H9 (cell line): ENCODE measurements around the gene SLC6A3. TPM values are rescaled to one million over a fixed set of nuclear protein-coding genes. Genes with fewer than 3 reads are reported as not detected.

Experiments
- DNase-seq: peaks from one replicate; pipeline ENCODE4 v3.0.0-alpha.2; 2017
- H2AFZ ChIP-seq: one replicate; pipeline ENCODE4 v1.6.1; 2013; ENCODE audit warnings: mild to moderate bottlenecking, low read length, control low read depth, moderate library complexity
- H2AK5ac ChIP-seq: 2 replicates; pipeline ENCODE4 v1.6.1; 2013; ENCODE audit warnings: low read length, control low read depth, mixed read lengths; ENCODE audit not compliant: insufficient read length
- H2BK120ac ChIP-seq: one replicate; pipeline ENCODE4 v1.6.1; 2013; ENCODE audit warnings: low read depth, mild to moderate bottlenecking, low read length, control low read depth, inconsistent platforms; ENCODE audit not compliant: poor library complexity, severe bottlenecking
- H2BK12ac ChIP-seq: 2 replicates; pipeline ENCODE4 v1.6.1; 2013; ENCODE audit warnings: low read length, control low read depth, mixed read lengths, low read depth; ENCODE audit not compliant: insufficient read length
- H2BK15ac ChIP-seq: 2 replicates; pipeline ENCODE4 v1.6.1; 2013; ENCODE audit warnings: low read depth, low read length, control low read depth
- H2BK20ac ChIP-seq: one replicate; pipeline ENCODE4 v1.6.1; 2013; ENCODE audit warnings: low read depth, mild to moderate bottlenecking, low read length, control low read depth, inconsistent platforms; ENCODE audit not compliant: poor library complexity, severe bottlenecking
- H2BK5ac ChIP-seq: 2 replicates; pipeline ENCODE4 v1.6.1; 2013; ENCODE audit warnings: low read length, control low read depth, mixed read lengths; ENCODE audit not compliant: insufficient read length
- H3K14ac ChIP-seq: 2 replicates; pipeline ENCODE4 v1.6.1; 2013; ENCODE audit warnings: low read length, control low read depth; ENCODE audit not compliant: insufficient read depth
- H3K18ac ChIP-seq: 2 replicates; pipeline ENCODE4 v1.6.1; 2013; ENCODE audit warnings: low read depth, mild to moderate bottlenecking, mixed read lengths, low read length, control low read depth; ENCODE audit not compliant: insufficient read length
- H3K23ac ChIP-seq: 2 replicates; pipeline ENCODE4 v1.6.1; 2013; ENCODE audit warnings: low read length, control low read depth, mixed read lengths, low read depth; ENCODE audit not compliant: insufficient read length
- H3K23me2 ChIP-seq: 2 replicates; pipeline ENCODE4 v1.6.1; 2013; ENCODE audit warnings: low read depth, mild to moderate bottlenecking, mixed read lengths, low read length, control low read depth; ENCODE audit not compliant: insufficient read length, poor library complexity, severe bottlenecking
- H3K27ac ChIP-seq: 2 replicates; pipeline ENCODE4 v1.5.1; 2013; ENCODE audit warnings: low read length, control low read depth, mixed read lengths, low read depth; ENCODE audit not compliant: insufficient read length
- H3K27me3 ChIP-seq: 2 replicates; pipeline ENCODE4 v1.6.1; 2013; ENCODE audit warnings: low read length, control low read depth, inconsistent platforms; ENCODE audit not compliant: insufficient read depth
- H3K4ac ChIP-seq: 2 replicates; pipeline ENCODE4 v1.6.1; 2013; ENCODE audit warnings: low read depth, mild to moderate bottlenecking, control low read depth, inconsistent platforms, low read length, moderate library complexity
- H3K4me1 ChIP-seq: 2 replicates; pipeline ENCODE4 v1.6.1; 2013; ENCODE audit warnings: low read length, control low read depth, inconsistent platforms; ENCODE audit not compliant: insufficient read depth
- H3K4me2 ChIP-seq: 2 replicates; pipeline ENCODE4 v1.6.1; 2013; ENCODE audit warnings: low read length, control low read depth, mixed read lengths; ENCODE audit not compliant: insufficient read length, insufficient read depth
- H3K56ac ChIP-seq: 2 replicates; pipeline ENCODE4 v1.6.1; 2013; ENCODE audit warnings: low read depth, mild to moderate bottlenecking, mixed read lengths, low read length, control low read depth; ENCODE audit not compliant: insufficient read length
- H3K79me1 ChIP-seq: 2 replicates; pipeline ENCODE4 v1.6.1; 2013; ENCODE audit warnings: low read depth, mild to moderate bottlenecking, moderate library complexity, low read length, control low read depth, inconsistent platforms; ENCODE audit not compliant: insufficient read depth, poor library complexity, severe bottlenecking
- H3K79me2 ChIP-seq: 2 replicates; pipeline ENCODE4 v1.6.1; 2013; ENCODE audit warnings: low read length, control low read depth, inconsistent platforms; ENCODE audit not compliant: insufficient read depth
- H3K9ac ChIP-seq: 2 replicates; pipeline ENCODE4 v1.6.1; 2013; ENCODE audit warnings: low read length, control low read depth, mixed read lengths; ENCODE audit not compliant: insufficient read length; ENCODE audit errors: extremely low read depth
- H3K9me3 ChIP-seq: one replicate; pipeline ENCODE4 v1.6.1; 2013; ENCODE audit warnings: low read depth, low read length, inconsistent platforms; ENCODE audit not compliant: control insufficient read depth
- H3T11ph ChIP-seq: one replicate; pipeline ENCODE4 v1.6.1; 2013; ENCODE audit warnings: mild to moderate bottlenecking, low read length, control low read depth, inconsistent platforms
- H4K20me1 ChIP-seq: one replicate; pipeline ENCODE4 v1.6.1; 2013; ENCODE audit not compliant: control insufficient read depth, insufficient read length, insufficient read depth
- H4K5ac ChIP-seq: 2 replicates; pipeline ENCODE4 v1.6.1; 2013; ENCODE audit warnings: low read depth, mild to moderate bottlenecking, mixed read lengths, low read length, control low read depth; ENCODE audit not compliant: insufficient read length
- H4K8ac ChIP-seq: replicated peaks from 2 replicates; pipeline ENCODE4 v1.6.1; 2013; ENCODE audit warnings: low read length, control low read depth, mixed read lengths, low read depth; ENCODE audit not compliant: insufficient read length
- H4K91ac ChIP-seq: 2 replicates; pipeline ENCODE4 v1.6.1; 2013; ENCODE audit warnings: low read depth, mild to moderate bottlenecking, moderate library complexity, mixed read lengths, low read length, control low read depth; ENCODE audit not compliant: insufficient read length
- H3K27ac Mint-ChIP-seq, 3 experiments: 2 replicates in 2 of 3; 3 replicates in 1 of 3; pipeline ENCODE4 v1.8.0; 2020 to 2021; ENCODE audit warnings: mixed read lengths in 3 of 3, mild to moderate bottlenecking in 1 of 3, moderate library complexity in 1 of 3
- H3K27me3 Mint-ChIP-seq: 2 replicates; pipeline ENCODE4 v1.8.0; 2021; ENCODE audit warnings: low read depth, mild to moderate bottlenecking, moderate library complexity, mixed read lengths
- H3K36me3 Mint-ChIP-seq, 3 experiments: 2 replicates in 2 of 3; 3 replicates in 1 of 3; pipeline ENCODE4 v1.8.0; 2020 to 2021; ENCODE audit warnings: low read depth in 3 of 3, mixed read lengths in 3 of 3; ENCODE audit not compliant: insufficient read depth in 1 of 3
- H3K4me1 Mint-ChIP-seq, 2 experiments: 2 replicates each; pipeline ENCODE4 v1.8.0; 2020; ENCODE audit warnings: mixed read lengths in 2 of 2
- H3K4me3 Mint-ChIP-seq, 2 experiments: 2 replicates in 1 of 2; 3 replicates in 1 of 2; pipeline ENCODE4 v1.8.0; 2020 to 2021; ENCODE audit warnings: mild to moderate bottlenecking in 2 of 2, mixed read lengths in 2 of 2, moderate library complexity in 1 of 2
- H3K9me3 Mint-ChIP-seq, 2 experiments: 2 replicates in 1 of 2; 3 replicates in 1 of 2; pipeline ENCODE4 v1.8.0; 2020; ENCODE audit warnings: mild to moderate bottlenecking in 2 of 2, mixed read lengths in 2 of 2, moderate library complexity in 1 of 2
- WGBS: extraction: QIAGEN DNeasy Blood & Tissue Kit; methylation state at CpG from one replicate; pipeline ENCODE4 v1.1.7; 2013; ENCODE audit warnings: missing lambda C conversion rate, low lambda C conversion rate, mixed read lengths; ENCODE audit not compliant: insufficient read length; ENCODE audit errors: extremely low coverage; 5-methylcytosine and 5-hydroxymethylcytosine counted together
- total RNA-seq: library from RNA; stranded (reverse); gene quantifications from 2 replicates; pipeline ENCODE4 v1.2.1, GENCODE V29; 2021
- TF ChIP-seq, protein P1 (sequence below): fragments of 200-600 bp; sonication (generic); conservative IDR thresholded peaks from 3 replicates; pipeline ENCODE4 v1.8.0; 2021; ENCODE audit warnings: antibody characterized with exemption, mild to moderate bottlenecking

The SLC6A3 gene
- total RNA-seq, 1 experiment from 2014 or later: 0.61 TPM

DNA sequence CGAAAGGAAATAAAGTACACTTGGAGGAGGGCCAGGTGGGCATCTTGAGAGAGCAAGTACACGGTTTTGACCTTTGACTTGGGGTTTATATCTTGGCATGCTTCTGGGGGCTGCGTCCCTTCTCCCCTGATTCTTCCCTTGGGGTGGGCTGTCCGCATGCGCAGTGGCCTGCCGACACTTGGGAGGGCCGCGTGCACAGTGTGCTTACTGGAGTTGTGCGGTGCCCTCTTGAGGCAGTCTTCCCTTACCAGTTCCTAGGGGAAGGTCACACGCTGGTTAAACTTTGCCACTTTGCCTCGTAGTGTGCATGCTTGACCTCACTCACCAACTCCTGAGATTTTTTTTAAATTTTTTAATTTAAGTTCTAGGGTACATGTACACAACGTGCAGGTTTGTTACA is 96.0 kb downstream of the SLC6A3 start:
- H3K23ac ChIP-seq: no peak overlapping the region
- no peak overlapping the region for H3K9ac ChIP-seq
- H2BK12ac ChIP-seq: no peak overlapping the region
- no peak for DNase-seq
- no peak overlapping the region for H3K56ac ChIP-seq
- H2BK15ac ChIP-seq: no peak overlapping the region
- no peak overlapping the region for H3K18ac ChIP-seq
- H2AFZ ChIP-seq: no peak overlapping the region
- H4K5ac ChIP-seq: no peak overlapping the region
- H3K27me3 ChIP-seq: no peaks in the 10 kb centered on the region
- H2BK5ac ChIP-seq: no peak overlapping the region
- Mint-ChIP-seq H3K4me3 (no peak overlapping the region), H3K27ac (no peak overlapping the region), H3K27me3 (peaks cover 3% of the 10 kb centered on the region; the same call in 1 of the 2 replicates), H3K9me3 (no peaks in the 10 kb centered on the region), H3K36me3 (peaks cover 0 to under 1% (median 0%) of the 10 kb centered on the region in 3 experiments; a peak in 1 of 7 replicates), H3K4me1 (peaks cover 14 to 19% of the 10 kb centered on the region in 2 experiments)
- no peaks in the 10 kb centered on the region for H3K79me1 ChIP-seq
- H4K20me1 ChIP-seq: no peaks in the 10 kb centered on the region
- no peak overlapping the region for H3K27ac ChIP-seq
- H3T11ph ChIP-seq: no peak overlapping the region
- TF ChIP-seq, protein P1, sequence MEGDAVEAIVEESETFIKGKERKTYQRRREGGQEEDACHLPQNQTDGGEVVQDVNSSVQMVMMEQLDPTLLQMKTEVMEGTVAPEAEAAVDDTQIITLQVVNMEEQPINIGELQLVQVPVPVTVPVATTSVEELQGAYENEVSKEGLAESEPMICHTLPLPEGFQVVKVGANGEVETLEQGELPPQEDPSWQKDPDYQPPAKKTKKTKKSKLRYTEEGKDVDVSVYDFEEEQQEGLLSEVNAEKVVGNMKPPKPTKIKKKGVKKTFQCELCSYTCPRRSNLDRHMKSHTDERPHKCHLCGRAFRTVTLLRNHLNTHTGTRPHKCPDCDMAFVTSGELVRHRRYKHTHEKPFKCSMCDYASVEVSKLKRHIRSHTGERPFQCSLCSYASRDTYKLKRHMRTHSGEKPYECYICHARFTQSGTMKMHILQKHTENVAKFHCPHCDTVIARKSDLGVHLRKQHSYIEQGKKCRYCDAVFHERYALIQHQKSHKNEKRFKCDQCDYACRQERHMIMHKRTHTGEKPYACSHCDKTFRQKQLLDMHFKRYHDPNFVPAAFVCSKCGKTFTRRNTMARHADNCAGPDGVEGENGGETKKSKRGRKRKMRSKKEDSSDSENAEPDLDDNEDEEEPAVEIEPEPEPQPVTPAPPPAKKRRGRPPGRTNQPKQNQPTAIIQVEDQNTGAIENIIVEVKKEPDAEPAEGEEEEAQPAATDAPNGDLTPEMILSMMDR: no peak
- no peak overlapping the region for H4K8ac ChIP-seq
- no peak overlapping the region for H3K4me2 ChIP-seq
- WGBS: no CpG with 5 or more reads among the region's 12 CpGs
- peaks cover under 1% of the 10 kb centered on the region; the same call in 1 of the 2 replicates for H3K79me2 ChIP-seq
- H2AK5ac ChIP-seq: no peak overlapping the region
- H3K4ac ChIP-seq: no peak overlapping the region
- peaks cover 7% of the 10 kb centered on the region for H3K23me2 ChIP-seq
- H3K4me1 ChIP-seq: no peaks in the 10 kb centered on the region
- H2BK20ac ChIP-seq: no peak overlapping the region
- no peak overlapping the region for H3K14ac ChIP-seq
- no peak overlapping the region for H4K91ac ChIP-seq
- H3K9me3 ChIP-seq: no peaks in the 10 kb centered on the region
- no peak overlapping the region for H2BK120ac ChIP-seq
